PC-9 (cell line): ENCODE results near the gene NAB2. TPM values are rescaled to one million over a fixed set of nuclear protein-coding genes. Genes with fewer than 3 reads are reported as not detected.

Experiments
- BruUV-seq: library from RNA; stranded (reverse); fragments of 400-500 nt; replicated peaks from 2 replicates; lab custom pipeline; 2021; lab: Mats Ljungman, UMichigan
- CTCF ChIA-PET: fragments of 300-600 bp; sonication (Branson Sonifier 250); formaldehyde crosslinking; loops from one replicate; lab custom pipeline; 2022; ENCODE audit warnings: antibody characterized with exemption; lab: Charles Lee
- POLR2A ChIA-PET: fragments of 300-600 bp; sonication (Branson Sonifier 250); formaldehyde crosslinking; loops from one replicate; lab custom pipeline; 2022; ENCODE audit warnings: antibody characterized with exemption; ENCODE audit not compliant: unreplicated experiment; lab: Charles Lee
- DNase-seq, 2 experiments: peaks; one replicate each; pipeline versions ENCODE4 v3.0.0 to v3.0.0-alpha.2; 2015 to 2022; ENCODE audit warnings: mixed read lengths in 1 of 2
- H2AFZ ChIP-seq: fragments of 200-600 bp; sonication (generic); 2 replicates; pipeline ENCODE4 v1.8.1; 2017; ENCODE audit warnings: antibody characterized with exemption
- H3F3A ChIP-seq: fragments of 200-600 bp; sonication (generic); 2 replicates; pipeline ENCODE4 v1.8.1; 2017; ENCODE audit warnings: antibody characterized with exemption, mild to moderate bottlenecking, low read depth; ENCODE audit not compliant: insufficient read depth
- H3K27ac ChIP-seq: fragments of 200-600 bp; sonication (generic); 2 replicates; pipeline ENCODE4 v1.6.1; 2016; ENCODE audit warnings: mixed run types
- H3K27me3 ChIP-seq: fragments of 200-600 bp; sonication (generic); 2 replicates; pipeline ENCODE4 v1.6.1; 2016; ENCODE audit warnings: low read depth, mixed run types; ENCODE audit not compliant: insufficient read depth
- H3K36me3 ChIP-seq: fragments of 200-600 bp; sonication (generic); 2 replicates; pipeline ENCODE4 v1.6.1; 2016; ENCODE audit warnings: low read depth, mixed run types
- H3K4me1 ChIP-seq: fragments of 200-600 bp; sonication (generic); replicated peaks from 2 replicates; pipeline ENCODE4 v1.6.1; 2016; ENCODE audit warnings: mixed run types; ENCODE audit not compliant: insufficient read depth
- H3K4me2 ChIP-seq: fragments of 200-600 bp; sonication (generic); 2 replicates; pipeline ENCODE4 v1.6.1; 2017; ENCODE audit warnings: mixed run types
- H3K4me3 ChIP-seq: fragments of 200-600 bp; sonication (generic); 2 replicates; pipeline ENCODE4 v1.6.1; 2016; ENCODE audit warnings: mixed run types
- H3K79me2 ChIP-seq: fragments of 200-600 bp; sonication (generic); 2 replicates; pipeline ENCODE4 v1.6.1; 2017; ENCODE audit warnings: low read depth, mixed run types
- H3K9me2 ChIP-seq: fragments of 200-600 bp; sonication (generic); 2 replicates; pipeline ENCODE4 v1.8.1; 2017; ENCODE audit warnings: mild to moderate bottlenecking; ENCODE audit not compliant: insufficient read depth
- H3K9me3 ChIP-seq: fragments of 200-600 bp; sonication (generic); 2 replicates; pipeline ENCODE4 v1.8.1; 2016; ENCODE audit warnings: low read depth; ENCODE audit not compliant: insufficient read depth
- H4K20me1 ChIP-seq: fragments of 200-600 bp; sonication (generic); 2 replicates; pipeline ENCODE4 v1.8.1; 2017; ENCODE audit not compliant: insufficient read depth
- EZH2 ChIP-seq: fragments of 200-600 bp; sonication (generic); IDR thresholded peaks from 2 replicates; pipeline ENCODE4 v1.8.0; 2017; ENCODE audit warnings: antibody characterized with exemption, low read depth
- intact Hi-C: fragments of 100-400 bp; cut with micrococcal nuclease; formaldehyde crosslinking; loops from one replicate; pipeline ENCODE4 v1.10.0; 2022; ENCODE audit not compliant: unreplicated experiment
- total RNA-seq: library from RNA; stranded (reverse); gene quantifications from 2 replicates; pipeline ENCODE4 v1.2.3, GENCODE V29; 2021
- TF ChIP-seq, protein P1 (sequence below): fragments of 200-600 bp; sonication (generic); conservative IDR thresholded peaks from 2 replicates; pipeline ENCODE4 v1.6.1; 2017; ENCODE audit warnings: mixed run types, antibody characterized with exemption, mild to moderate bottlenecking, moderate library complexity

Gene NAB2
- total RNA-seq, 1 experiment from 2014 or later, result 13.8 TPM

- POLR2A ChIA-PET, result no interaction called here
- Histone ChIP-seq H3K4me2 (peak overlapping the region; percentile 91), H3K4me3 (peak overlapping the region; percentile 81; the same call in 1 of the 2 replicates), H3K9me3 (no peaks in the 10 kb centered on the region), H3K27me3 (no peaks in the 10 kb centered on the region), H3F3A (peaks cover 22% of the 10 kb centered on the region), H3K27ac (no peak overlapping the region), H4K20me1 (no peaks in the 10 kb centered on the region), H2AFZ (peak overlapping the region; percentile 78; the same call in 1 of the 2 replicates), H3K36me3 (0 out of 2 replicates have a peak, but pooled peaks cover 8% of the 10 kb centered on the region), H3K79me2 (peaks cover 21% of the 10 kb centered on the region), H3K4me1 (peaks cover 25% of the 10 kb centered on the region), H3K9me2 (no peaks in the 10 kb centered on the region)
- CTCF ChIA-PET, result no interaction called here
- BruUV-seq, result no TSS peak
- no peak for TF ChIP-seq EZH2
- TF ChIP-seq, protein P1, sequence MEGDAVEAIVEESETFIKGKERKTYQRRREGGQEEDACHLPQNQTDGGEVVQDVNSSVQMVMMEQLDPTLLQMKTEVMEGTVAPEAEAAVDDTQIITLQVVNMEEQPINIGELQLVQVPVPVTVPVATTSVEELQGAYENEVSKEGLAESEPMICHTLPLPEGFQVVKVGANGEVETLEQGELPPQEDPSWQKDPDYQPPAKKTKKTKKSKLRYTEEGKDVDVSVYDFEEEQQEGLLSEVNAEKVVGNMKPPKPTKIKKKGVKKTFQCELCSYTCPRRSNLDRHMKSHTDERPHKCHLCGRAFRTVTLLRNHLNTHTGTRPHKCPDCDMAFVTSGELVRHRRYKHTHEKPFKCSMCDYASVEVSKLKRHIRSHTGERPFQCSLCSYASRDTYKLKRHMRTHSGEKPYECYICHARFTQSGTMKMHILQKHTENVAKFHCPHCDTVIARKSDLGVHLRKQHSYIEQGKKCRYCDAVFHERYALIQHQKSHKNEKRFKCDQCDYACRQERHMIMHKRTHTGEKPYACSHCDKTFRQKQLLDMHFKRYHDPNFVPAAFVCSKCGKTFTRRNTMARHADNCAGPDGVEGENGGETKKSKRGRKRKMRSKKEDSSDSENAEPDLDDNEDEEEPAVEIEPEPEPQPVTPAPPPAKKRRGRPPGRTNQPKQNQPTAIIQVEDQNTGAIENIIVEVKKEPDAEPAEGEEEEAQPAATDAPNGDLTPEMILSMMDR, result no peak
- no peak for DNase-seq
- intact Hi-C loops, result loop anchor here (5.0 kb wide), 2 partner anchors 133 to 352 kb away; no protein-coding TSS in a partner anchor
These were observed 20.5 kb downstream of the NAB2 start for GRCh38 chr12:57109207-57110103.

- H3K27me3 ChIP-seq, result no peaks in the 10 kb centered on the region
- intact Hi-C loops, result loop anchor here (1.0 to 5.0 kb wide), 3 partner anchors 22 to 353 kb away; no protein-coding TSS in a partner anchor
- peaks cover 22% of the 10 kb centered on the region for H3F3A ChIP-seq
- TF ChIP-seq EZH2, result no peak
- peaks cover 25% of the 10 kb centered on the region for H3K4me1 ChIP-seq
- DNase-seq, result peak; percentile 52 to 55
- TSS peak; percentile 76 for BruUV-seq
- CTCF ChIA-PET, result interaction anchor here (0.6 to 2.5 kb wide), 4 partner anchors 17 to 109 kb away, joined by 3 to 25 read pairs (median 7); no protein-coding TSS in a partner anchor
- no peaks in the 10 kb centered on the region for H3K9me3 ChIP-seq
- 0 out of 2 replicates have a peak, but pooled peaks cover 8% of the 10 kb centered on the region for H3K36me3 ChIP-seq
- H2AFZ ChIP-seq, result peak overlapping the region; percentile 78
- H3K79me2 ChIP-seq, result peaks cover 21% of the 10 kb centered on the region
- no peaks in the 10 kb centered on the region for H3K9me2 ChIP-seq
- POLR2A ChIA-PET, result interaction anchor here (1.3 to 2.5 kb wide), 2 partner anchors 18 to 22 kb away, joined by 19 to 28 read pairs; partner anchors contain the start of genes LRP1 and NAB2
- H4K20me1 ChIP-seq, result no peaks in the 10 kb centered on the region
- H3K4me2 ChIP-seq, result peak overlapping the region; percentile 91
- peak overlapping the region; percentile 87 for H3K27ac ChIP-seq
- peak overlapping the region; percentile 81 for H3K4me3 ChIP-seq
These were observed 21.5 kb downstream of the NAB2 start for GRCh38 chr12:57110104-57111030.

- Histone ChIP-seq H2AFZ (peak within 1 kb of the TSS; percentile 78), H3K4me3 (peak within 1 kb of the TSS; percentile 81), H3K27ac (peak within 1 kb of the TSS; percentile 87), H3K4me1 (peaks cover 25% of the 10 kb centered on the region), H3K27me3 (no peaks in the 10 kb centered on the region), H3K79me2 (peaks cover 21% of the 10 kb centered on the region), H3K9me2 (no peaks in the 10 kb centered on the region), H3F3A (peaks cover 22% of the 10 kb centered on the region), H3K4me2 (peak within 1 kb of the TSS; percentile 91), H3K9me3 (no peaks in the 10 kb centered on the region), H3K36me3 (0 out of 2 replicates have a peak, but pooled peaks cover 8% of the 10 kb centered on the region), H4K20me1 (no peaks in the 10 kb centered on the region)
- ChIA-PET POLR2A (interaction anchor here (0.6 to 2.5 kb wide), 8 partner anchors 9 to 132 kb away, joined by 3 to 28 read pairs (median 11); partner anchors contain the start of genes LRP1, NAB2 and SHMT2), CTCF (interaction anchor here (0.5 to 2.5 kb wide), 18 partner anchors 10 to 993 kb away, joined by 3 to 25 read pairs (median 4); partner anchors contain the start of genes NEMP1 and ZC3H10)
- BruUV-seq, result no TSS peak
- peak; percentile 59 to 75 for DNase-seq
- intact Hi-C loops, result loop anchor here (1.0 to 5.0 kb wide), 3 partner anchors 23 to 354 kb away; no protein-coding TSS in a partner anchor
- no peak for TF ChIP-seq EZH2
- TF ChIP-seq, protein P1, result no peak; the same call in 1 of the 2 replicates
These were observed 22.3 kb downstream of the NAB2 start, which contains the start of gene STAT6 for GRCh38 chr12:57111031-57111734. Gene STAT6, minus strand, starts transcription at chr12:57111362. Its CDS starts 3,084 bp downstream, at chr12:57108278.
